Activated B cell treated with CpG ODN at 0.5 μM for 24 hours (primary cell): Measurements from ENCODE around the gene MX1. TPM values are rescaled to one million over a fixed set of nuclear protein-coding genes. Genes with fewer than 3 reads are reported as not detected.

Experiments
- ATAC-seq: fragments of 200-7000 bp; cut with Tn5 transposase; one replicate; pipeline ENCODE4 v1.10.0; 2021; ENCODE audit warnings: low read depth, mild to moderate bottlenecking, moderate library complexity
- CTCF ChIA-PET: fragments of 350-600 bp; sonication (Branson Sonifier 250); formaldehyde crosslinking; loops from one replicate; lab custom pipeline; 2021; ENCODE audit warnings: antibody characterized with exemption; lab: Charles Lee
- POLR2A ChIA-PET: fragments of 350-600 bp; sonication (Branson Sonifier 250); formaldehyde crosslinking; loops from one replicate; lab custom pipeline; 2021; ENCODE audit warnings: antibody characterized with exemption; lab: Charles Lee
- DNase-seq: peaks from one replicate; pipeline ENCODE4 v3.0.0; 2022
- H3K27ac Mint-ChIP-seq: one replicate; pipeline ENCODE4 v1.8.0; 2020; ENCODE audit warnings: mixed read lengths
- H3K27me3 Mint-ChIP-seq: one replicate; pipeline ENCODE4 v1.8.0; 2021; ENCODE audit warnings: mixed read lengths
- H3K36me3 Mint-ChIP-seq: one replicate; pipeline ENCODE4 v1.8.0; 2021; ENCODE audit warnings: low read depth, mixed read lengths
- H3K4me1 Mint-ChIP-seq: one replicate; pipeline ENCODE4 v1.8.0; 2021; ENCODE audit warnings: mixed read lengths
- H3K4me3 Mint-ChIP-seq: one replicate; pipeline ENCODE4 v1.8.0; 2020; ENCODE audit warnings: mild to moderate bottlenecking, mixed read lengths
- H3K9me3 Mint-ChIP-seq: one replicate; pipeline ENCODE4 v1.8.0; 2020; ENCODE audit warnings: mixed read lengths
- CTCF ChIP-seq: fragments of 200-600 bp; IDR thresholded peaks from one replicate; pipeline ENCODE4 v1.8.0; 2022; ENCODE audit warnings: antibody characterized with exemption, mild to moderate bottlenecking
- intact Hi-C: fragments of 100-400 bp; cut with micrococcal nuclease; formaldehyde crosslinking; loops from one replicate; pipeline ENCODE4 v1.15.1; 2024
- total RNA-seq: library from RNA; stranded (reverse); gene quantifications from 2 replicates; pipeline ENCODE4 v1.2.3, GENCODE V29; 2022

The MX1 gene
- total RNA-seq, 1 donor from 2014 or later = 64.2 TPM

DNA sequence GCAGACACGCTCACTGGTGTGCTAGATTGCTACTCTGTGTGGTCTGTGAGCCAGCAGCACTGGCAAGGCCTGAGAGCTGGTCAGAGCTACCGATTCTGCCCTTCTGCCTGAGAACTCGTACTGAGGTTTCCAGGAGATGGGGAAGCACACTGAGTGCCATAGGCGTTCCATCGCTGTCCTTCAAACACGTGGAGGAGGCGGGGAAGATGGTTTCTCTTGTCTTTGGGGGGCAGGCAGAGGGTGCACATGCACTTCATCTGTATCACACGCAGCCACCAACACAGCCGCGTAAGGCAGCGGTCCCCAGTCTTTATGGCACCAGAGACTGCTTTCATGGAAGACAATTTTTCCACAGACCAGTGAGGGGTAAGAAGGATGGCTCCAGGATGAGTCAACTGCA lies 23.8 kb upstream of the MX1 start:
- CTCF ChIA-PET = no interaction called here
- no peak overlapping the region for H3K27ac Mint-ChIP-seq
- ATAC-seq (no peak), DNase-seq (no peak)
- TF ChIP-seq CTCF = no peak
- no peaks in the 10 kb centered on the region for H3K27me3 Mint-ChIP-seq
- peaks cover 83% of the 10 kb centered on the region for H3K36me3 Mint-ChIP-seq
- POLR2A ChIA-PET = no interaction called here
- H3K9me3 Mint-ChIP-seq = no peaks in the 10 kb centered on the region
- H3K4me1 Mint-ChIP-seq = peaks cover 5% of the 10 kb centered on the region
- intact Hi-C loops = no loop called here
- no peak overlapping the region for H3K4me3 Mint-ChIP-seq

DNA sequence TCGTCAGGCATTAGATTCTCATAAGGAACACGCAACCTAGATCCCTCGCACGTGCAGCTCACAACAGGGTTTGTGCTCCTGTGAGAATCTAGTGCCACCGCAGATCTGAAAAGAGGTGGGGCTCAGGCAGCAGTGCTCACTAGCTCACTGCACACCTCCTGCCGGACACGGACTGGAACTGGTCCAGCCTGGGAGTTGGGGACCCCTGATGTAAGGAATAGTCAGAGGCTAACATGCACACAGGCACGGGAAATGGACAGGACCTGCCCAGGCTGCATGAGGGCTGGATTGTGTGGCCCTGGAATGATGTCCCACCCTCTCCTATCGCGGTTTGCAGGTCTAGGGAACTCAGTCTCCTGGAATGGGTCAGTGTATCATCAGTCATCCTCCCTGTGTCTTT lies 23.2 kb upstream of the MX1 start:
- TF ChIP-seq CTCF = no peak
- Mint-ChIP-seq H3K4me3 (no peak overlapping the region), H3K9me3 (no peaks in the 10 kb centered on the region), H3K27me3 (no peaks in the 10 kb centered on the region), H3K36me3 (peaks cover 83% of the 10 kb centered on the region), H3K4me1 (no peaks in the 10 kb centered on the region), H3K27ac (no peak overlapping the region)
- intact Hi-C loops = no loop called here
- DNase-seq (no peak), ATAC-seq (no peak)
- ChIA-PET POLR2A (no interaction called here), CTCF (no interaction called here)

GRCh38 chr21:41403331-41403730 lies 22.7 kb upstream of the MX1 start:
- H3K4me3 Mint-ChIP-seq = no peak overlapping the region
- no peaks in the 10 kb centered on the region for H3K9me3 Mint-ChIP-seq
- POLR2A ChIA-PET = no interaction called here
- DNase-seq (no peak), ATAC-seq (no peak)
- no peak for TF ChIP-seq CTCF
- H3K4me1 Mint-ChIP-seq = no peaks in the 10 kb centered on the region
- intact Hi-C loops = no loop called here
- H3K27me3 Mint-ChIP-seq = no peaks in the 10 kb centered on the region
- H3K36me3 Mint-ChIP-seq = peaks cover 83% of the 10 kb centered on the region
- H3K27ac Mint-ChIP-seq = no peak overlapping the region
- CTCF ChIA-PET = no interaction called here

DNA sequence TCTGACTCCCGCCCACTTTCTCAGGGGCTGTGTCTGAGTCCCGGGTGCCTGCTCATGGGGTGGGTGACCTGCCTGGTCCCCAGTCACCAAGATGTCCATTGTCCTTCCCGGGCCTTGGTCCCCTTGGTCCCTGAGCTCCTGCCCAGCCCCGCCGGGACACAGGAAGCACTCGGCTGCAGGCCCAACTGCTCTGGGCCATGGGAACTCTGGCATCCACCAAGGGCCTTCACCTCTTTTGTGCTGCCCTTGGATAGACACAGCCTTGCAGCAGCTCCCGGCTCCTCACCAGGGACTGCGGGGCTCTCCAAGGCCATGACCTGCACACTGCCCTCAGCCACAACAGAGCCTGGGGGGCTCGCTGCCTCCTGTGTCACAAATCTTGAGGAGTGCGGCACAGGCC lies 22.1 kb upstream of the MX1 start:
- ChIA-PET POLR2A (no interaction called here), CTCF (no interaction called here)
- H3K36me3 Mint-ChIP-seq = peaks cover 83% of the 10 kb centered on the region
- no peak overlapping the region for H3K4me3 Mint-ChIP-seq
- DNase-seq (no peak), ATAC-seq (no peak)
- no peaks in the 10 kb centered on the region for H3K27me3 Mint-ChIP-seq
- intact Hi-C loops = no loop called here
- TF ChIP-seq CTCF = no peak
- no peak overlapping the region for H3K27ac Mint-ChIP-seq
- no peaks in the 10 kb centered on the region for H3K9me3 Mint-ChIP-seq
- H3K4me1 Mint-ChIP-seq = no peaks in the 10 kb centered on the region

DNA sequence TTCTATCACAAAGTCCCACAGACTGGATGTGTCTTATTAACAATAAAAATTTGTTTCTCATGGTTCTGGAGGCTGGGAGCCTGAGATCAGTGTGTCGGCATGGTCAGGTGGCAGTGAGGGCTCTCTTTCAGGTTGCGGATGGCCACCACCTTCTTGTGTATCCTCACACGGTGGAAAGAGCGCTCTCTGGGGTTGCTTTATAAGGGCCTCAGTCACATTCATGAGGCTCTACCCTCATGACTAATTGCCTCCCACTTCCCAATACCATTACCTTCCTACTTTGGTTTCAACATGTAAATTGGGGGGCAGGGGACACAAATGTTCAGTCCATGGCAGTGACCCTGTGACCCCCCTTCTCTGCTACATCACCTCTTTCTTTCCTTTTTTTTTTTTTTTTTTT lies 20.7 kb upstream of the MX1 start:
- CTCF ChIA-PET = interaction anchor here (0.6 kb wide), 1 partner anchor 712 kb away, joined by 3 read pairs; no protein-coding TSS in a partner anchor
- POLR2A ChIA-PET = interaction anchor here (1.1 kb wide), 1 partner anchor 43 kb away, joined by 3 read pairs; no protein-coding TSS in a partner anchor
- intact Hi-C loops = no loop called here
- Mint-ChIP-seq H3K27me3 (no peaks in the 10 kb centered on the region), H3K27ac (no peak overlapping the region), H3K4me3 (no peak overlapping the region), H3K9me3 (no peaks in the 10 kb centered on the region), H3K36me3 (peaks cover 82% of the 10 kb centered on the region), H3K4me1 (no peaks in the 10 kb centered on the region)
- no peak for ATAC-seq
- TF ChIP-seq CTCF = no peak
- no peak for DNase-seq
